ENCODE data around the gene FAHD1.
"Not testable (repeated sequence)": the region's sequence is repeated elsewhere in the genome, so short reads cannot be mapped to it uniquely, and the experiment has no call there.

Gene FAHD1

DNA sequence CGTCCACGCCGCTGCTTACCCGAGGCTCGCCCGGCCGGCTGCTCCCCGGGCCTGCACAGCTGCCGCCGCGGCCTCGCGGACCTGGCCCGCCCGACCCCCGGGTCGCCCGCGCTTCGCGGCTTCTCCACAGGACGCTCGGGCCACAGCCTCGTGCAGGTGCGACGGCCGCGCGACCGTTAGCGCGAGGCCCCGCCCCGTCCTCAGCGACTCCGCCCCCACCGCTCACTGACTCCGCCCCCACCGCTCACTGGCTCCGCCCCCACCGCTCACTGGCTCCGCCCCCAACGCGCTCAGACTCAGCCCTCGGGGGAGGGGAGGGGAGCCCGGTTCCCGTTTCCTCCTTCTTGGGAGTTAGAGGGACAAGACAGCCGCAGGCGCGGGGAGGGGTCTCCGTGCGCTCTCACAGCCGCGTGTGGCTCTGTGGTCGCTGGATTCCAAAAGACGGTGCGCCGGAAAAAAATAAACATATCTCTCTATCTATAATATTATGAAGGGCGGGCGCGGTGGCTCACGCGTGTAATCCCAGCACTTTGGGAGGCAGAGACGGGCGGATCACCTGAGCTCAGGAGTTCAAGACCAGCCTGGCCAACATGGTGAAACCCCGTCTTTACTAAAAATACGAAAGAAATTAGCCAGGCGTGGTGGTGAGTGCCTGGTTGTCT lies 45.1 kb downstream of the FAHD1 start, which contains the start of gene MEIOB:
TSS of gene MEIOB (minus strand) at position 191 of the 662 bp plus-strand sequence. CDS start 3,989 bp downstream, outside the sequence.
- TF ChIP-seq, protein P1, sequence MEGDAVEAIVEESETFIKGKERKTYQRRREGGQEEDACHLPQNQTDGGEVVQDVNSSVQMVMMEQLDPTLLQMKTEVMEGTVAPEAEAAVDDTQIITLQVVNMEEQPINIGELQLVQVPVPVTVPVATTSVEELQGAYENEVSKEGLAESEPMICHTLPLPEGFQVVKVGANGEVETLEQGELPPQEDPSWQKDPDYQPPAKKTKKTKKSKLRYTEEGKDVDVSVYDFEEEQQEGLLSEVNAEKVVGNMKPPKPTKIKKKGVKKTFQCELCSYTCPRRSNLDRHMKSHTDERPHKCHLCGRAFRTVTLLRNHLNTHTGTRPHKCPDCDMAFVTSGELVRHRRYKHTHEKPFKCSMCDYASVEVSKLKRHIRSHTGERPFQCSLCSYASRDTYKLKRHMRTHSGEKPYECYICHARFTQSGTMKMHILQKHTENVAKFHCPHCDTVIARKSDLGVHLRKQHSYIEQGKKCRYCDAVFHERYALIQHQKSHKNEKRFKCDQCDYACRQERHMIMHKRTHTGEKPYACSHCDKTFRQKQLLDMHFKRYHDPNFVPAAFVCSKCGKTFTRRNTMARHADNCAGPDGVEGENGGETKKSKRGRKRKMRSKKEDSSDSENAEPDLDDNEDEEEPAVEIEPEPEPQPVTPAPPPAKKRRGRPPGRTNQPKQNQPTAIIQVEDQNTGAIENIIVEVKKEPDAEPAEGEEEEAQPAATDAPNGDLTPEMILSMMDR (IDR thresholded peaks at IDR 0.05; ENCODE audit: low read depth, low read length): no peak
- no peak within 1 kb of the TSS; the same call in 1 of the 2 replicates for H3K4me3 ChIP-seq (ENCODE audit: low read depth, low read length)

DNA sequence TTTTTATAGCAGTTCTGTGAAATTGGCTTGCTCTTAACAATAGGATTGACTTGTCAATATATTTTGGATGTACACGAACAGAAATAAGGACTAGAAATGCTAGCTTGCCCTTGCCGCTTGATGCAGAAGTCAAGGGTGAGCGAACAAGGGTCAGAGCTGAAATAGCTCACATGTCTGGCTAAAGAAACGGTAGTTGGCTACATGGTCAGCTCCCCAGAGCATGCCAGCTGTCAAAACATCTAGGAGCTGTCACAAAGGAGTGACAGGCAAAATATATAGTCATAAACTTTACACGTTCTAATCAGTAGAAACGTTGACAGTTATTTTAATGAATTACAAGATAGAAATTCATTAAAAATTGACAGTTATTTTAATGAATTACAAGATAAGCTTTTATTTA lies 47.8 kb downstream of the FAHD1 start:
- H3K4me3 ChIP-seq (ENCODE audit: low read depth, low read length): no peak overlapping the region
- TF ChIP-seq, protein P1 (IDR thresholded peaks at IDR 0.05; ENCODE audit: low read depth, low read length): no peak

DNA sequence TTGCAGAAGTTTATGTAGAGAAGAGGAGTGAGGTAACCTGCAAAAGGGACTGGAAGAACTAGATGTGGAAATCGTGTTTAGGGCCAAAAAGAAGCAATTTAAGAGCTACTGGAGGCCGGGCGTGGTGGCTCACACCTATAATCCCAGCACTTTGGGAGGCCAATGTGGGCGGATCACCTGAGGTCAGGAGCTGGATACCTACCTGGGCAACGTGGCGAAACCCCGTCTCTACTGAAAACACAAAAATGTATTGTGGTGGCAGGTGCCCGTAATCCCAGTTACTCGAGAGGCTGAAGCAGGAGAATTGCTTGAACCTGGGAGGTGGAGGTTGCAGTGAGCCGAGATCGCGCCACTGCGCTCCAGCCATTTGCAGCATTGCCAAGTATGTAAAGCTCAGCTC lies 49.1 kb downstream of the FAHD1 start:
- not testable (repeated sequence) for H3K4me3 ChIP-seq (ENCODE audit: low read depth, low read length)

DNA sequence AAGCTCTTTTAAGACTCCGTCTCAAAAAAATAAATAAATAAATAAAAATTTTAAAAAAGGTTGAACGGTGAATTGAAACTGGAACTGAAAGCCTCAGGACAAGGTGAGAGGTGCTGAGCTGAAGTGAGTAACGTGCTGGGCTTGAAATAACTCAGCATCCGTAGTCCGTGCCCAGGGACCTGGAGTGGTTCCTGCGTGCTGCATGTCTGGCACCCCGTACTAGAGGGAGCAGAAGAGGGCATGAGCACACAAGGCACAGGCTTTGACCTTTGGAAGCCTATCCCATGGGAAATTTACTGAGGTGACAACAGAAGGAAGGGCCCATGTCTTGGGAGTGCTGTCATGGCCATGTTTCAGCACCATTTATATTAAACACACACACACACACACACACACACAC lies 49.5 kb downstream of the FAHD1 start:
- TF ChIP-seq, protein P1 (IDR thresholded peaks at IDR 0.05; ENCODE audit: low read depth, low read length): no peak
- no peak overlapping the region for H3K4me3 ChIP-seq (ENCODE audit: low read depth, low read length)

DNA sequence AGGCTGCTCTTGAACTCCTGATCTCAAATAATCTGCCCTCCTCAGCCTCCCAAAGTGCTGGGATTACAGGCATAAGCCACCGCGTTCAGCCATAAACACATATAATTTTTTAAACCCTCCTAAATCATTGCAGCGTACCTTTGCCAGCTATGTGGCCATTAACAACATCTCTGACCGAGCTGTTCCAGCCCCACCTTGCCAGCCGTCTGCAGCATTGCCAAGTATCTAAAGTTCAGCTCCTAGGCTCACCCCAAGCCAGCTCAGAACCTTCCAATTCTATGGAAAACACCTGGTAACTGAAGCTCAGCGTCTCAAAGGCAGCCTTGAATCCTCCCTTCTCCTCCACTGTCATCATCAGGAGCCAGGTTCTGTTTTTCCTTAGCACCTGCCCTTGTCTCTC lies 50.1 kb downstream of the FAHD1 start:
- no peak overlapping the region for H3K4me3 ChIP-seq (ENCODE audit: low read depth, low read length)
- TF ChIP-seq, protein P1 (IDR thresholded peaks at IDR 0.05; ENCODE audit: low read depth, low read length): no peak

DNA sequence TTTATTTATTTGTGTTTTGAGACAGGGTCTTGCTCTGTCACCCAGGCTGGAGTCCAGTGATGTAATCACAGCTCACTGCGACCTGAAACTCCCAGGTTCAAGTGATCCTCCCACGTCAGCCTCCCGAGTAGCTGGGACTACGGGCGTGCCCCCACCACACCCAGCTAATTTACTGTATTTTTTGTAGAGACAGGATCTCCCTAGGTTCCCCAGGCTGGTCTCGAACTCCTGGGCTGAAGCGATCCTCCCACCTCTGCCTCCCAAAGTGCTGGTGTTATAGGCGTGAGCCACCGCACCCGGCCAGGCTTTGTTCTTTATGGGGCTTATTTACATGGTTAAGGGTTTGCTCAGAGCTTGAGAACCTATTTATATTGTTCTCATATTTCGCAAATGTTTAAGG lies 50.8 kb downstream of the FAHD1 start:
- no peak overlapping the region for H3K4me3 ChIP-seq (ENCODE audit: low read depth, low read length)
- TF ChIP-seq, protein P1 (IDR thresholded peaks at IDR 0.05; ENCODE audit: low read depth, low read length): no peak

DNA sequence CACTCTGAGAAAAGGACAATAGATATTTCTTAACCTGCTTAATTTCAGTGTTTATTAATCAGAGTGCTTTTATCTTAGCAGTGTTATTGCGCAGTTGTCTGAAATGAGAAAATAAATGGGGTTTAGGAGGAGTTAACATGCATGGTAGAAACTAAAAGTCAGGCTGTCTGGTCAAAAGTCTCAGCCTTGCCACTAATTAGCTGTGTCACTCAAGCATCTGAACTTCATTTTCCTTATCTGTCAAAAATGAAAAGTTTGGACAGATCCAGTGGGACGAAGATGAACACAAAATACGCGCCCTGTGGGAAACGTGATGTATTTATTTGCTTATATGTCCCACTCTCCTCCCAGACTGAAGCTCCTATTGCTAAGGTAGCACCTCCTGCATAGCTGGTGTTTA lies 51.2 kb downstream of the FAHD1 start:
- no peak overlapping the region for H3K4me3 ChIP-seq (ENCODE audit: low read depth, low read length)
- TF ChIP-seq, protein P1 (IDR thresholded peaks at IDR 0.05; ENCODE audit: low read depth, low read length): no peak

Measured in WI38 (cell line).